Measurements from ENCODE around the gene PSMD1. TPM values are rescaled to one million over a fixed set of nuclear protein-coding genes. Genes with fewer than 3 reads are reported as not detected.

Gene PSMD1
- total and polyA plus RNA-seq, 2 experiments from 2014 or later: 148 to 177 TPM

GRCh38 chr2:231094736-231095346 is 38.2 kb downstream of the PSMD1 start:
- Histone ChIP-seq H3K4me2 (no peak overlapping the region), H2AFZ (no peak overlapping the region), H3K4me3 (no peak overlapping the region), H3K79me2 (replicated peaks; ENCODE audit: insufficient read depth) (peaks cover 19% of the 10 kb centered on the region; the same call in 1 of the 2 replicates), H3K36me3 (ENCODE audit: insufficient read depth) (peaks cover 19% of the 10 kb centered on the region), H3K4me1 (ENCODE audit: insufficient read depth) (peaks cover 5% of the 10 kb centered on the region), H3K27me3 (ENCODE audit: insufficient read depth) (no peaks in the 10 kb centered on the region), H3F3A (replicated peaks; ENCODE audit: low read depth) (no peaks in the 10 kb centered on the region), H4K20me1 (replicated peaks; ENCODE audit: insufficient read depth) (peaks cover 8% of the 10 kb centered on the region), H3K27ac (ENCODE audit: low read depth) (no peak overlapping the region), H3K9me2 (ENCODE audit: insufficient read depth) (no peaks in the 10 kb centered on the region)
- H3K27ac Mint-ChIP-seq: no peak overlapping the region
- peaks cover 6% of the 10 kb centered on the region; the same call in 2 of the 3 replicates for H3K4me1 Mint-ChIP-seq
- DNase-seq (ENCODE audit: low spot score) (no peak), ATAC-seq (no peak)
- H3K27me3 Mint-ChIP-seq (ENCODE audit: insufficient read depth, low read depth, poor library complexity): no peaks in the 10 kb centered on the region
- TF ChIP-seq EZH2phosphoT487 (IDR thresholded peaks at IDR 0.05; ENCODE audit: unreplicated experiment) (no peak), STAT1 (IDR thresholded peaks at IDR 0.05; ENCODE audit: unreplicated experiment) (no peak), NANOG (IDR thresholded peaks at IDR 0.05; ENCODE audit: borderline replicate concordance) (no peak), CREB1 (CRISPR knock-in tag; IDR thresholded peaks at IDR 0.05; ENCODE audit: low read depth) (no peak), ZNF114 (CRISPR knock-in tag; IDR thresholded peaks at IDR 0.05) (no peak), EZH2 (IDR thresholded peaks at IDR 0.05; ENCODE audit: low read depth, unreplicated experiment) (no peak), ETS1 (IDR thresholded peaks at IDR 0.05) (no peak), JUNB (IDR thresholded peaks at IDR 0.05; ENCODE audit: unreplicated experiment) (no peak), ZNF331 (CRISPR knock-in tag; IDR thresholded peaks at IDR 0.05; ENCODE audit: low read depth) (no peak), REST (IDR thresholded peaks at IDR 0.05; ENCODE audit: unreplicated experiment) (no peak), POLR2AphosphoS5 (IDR thresholded peaks at IDR 0.05; ENCODE audit: low read depth) (no peak)
- TF ChIP-seq, protein P1, sequence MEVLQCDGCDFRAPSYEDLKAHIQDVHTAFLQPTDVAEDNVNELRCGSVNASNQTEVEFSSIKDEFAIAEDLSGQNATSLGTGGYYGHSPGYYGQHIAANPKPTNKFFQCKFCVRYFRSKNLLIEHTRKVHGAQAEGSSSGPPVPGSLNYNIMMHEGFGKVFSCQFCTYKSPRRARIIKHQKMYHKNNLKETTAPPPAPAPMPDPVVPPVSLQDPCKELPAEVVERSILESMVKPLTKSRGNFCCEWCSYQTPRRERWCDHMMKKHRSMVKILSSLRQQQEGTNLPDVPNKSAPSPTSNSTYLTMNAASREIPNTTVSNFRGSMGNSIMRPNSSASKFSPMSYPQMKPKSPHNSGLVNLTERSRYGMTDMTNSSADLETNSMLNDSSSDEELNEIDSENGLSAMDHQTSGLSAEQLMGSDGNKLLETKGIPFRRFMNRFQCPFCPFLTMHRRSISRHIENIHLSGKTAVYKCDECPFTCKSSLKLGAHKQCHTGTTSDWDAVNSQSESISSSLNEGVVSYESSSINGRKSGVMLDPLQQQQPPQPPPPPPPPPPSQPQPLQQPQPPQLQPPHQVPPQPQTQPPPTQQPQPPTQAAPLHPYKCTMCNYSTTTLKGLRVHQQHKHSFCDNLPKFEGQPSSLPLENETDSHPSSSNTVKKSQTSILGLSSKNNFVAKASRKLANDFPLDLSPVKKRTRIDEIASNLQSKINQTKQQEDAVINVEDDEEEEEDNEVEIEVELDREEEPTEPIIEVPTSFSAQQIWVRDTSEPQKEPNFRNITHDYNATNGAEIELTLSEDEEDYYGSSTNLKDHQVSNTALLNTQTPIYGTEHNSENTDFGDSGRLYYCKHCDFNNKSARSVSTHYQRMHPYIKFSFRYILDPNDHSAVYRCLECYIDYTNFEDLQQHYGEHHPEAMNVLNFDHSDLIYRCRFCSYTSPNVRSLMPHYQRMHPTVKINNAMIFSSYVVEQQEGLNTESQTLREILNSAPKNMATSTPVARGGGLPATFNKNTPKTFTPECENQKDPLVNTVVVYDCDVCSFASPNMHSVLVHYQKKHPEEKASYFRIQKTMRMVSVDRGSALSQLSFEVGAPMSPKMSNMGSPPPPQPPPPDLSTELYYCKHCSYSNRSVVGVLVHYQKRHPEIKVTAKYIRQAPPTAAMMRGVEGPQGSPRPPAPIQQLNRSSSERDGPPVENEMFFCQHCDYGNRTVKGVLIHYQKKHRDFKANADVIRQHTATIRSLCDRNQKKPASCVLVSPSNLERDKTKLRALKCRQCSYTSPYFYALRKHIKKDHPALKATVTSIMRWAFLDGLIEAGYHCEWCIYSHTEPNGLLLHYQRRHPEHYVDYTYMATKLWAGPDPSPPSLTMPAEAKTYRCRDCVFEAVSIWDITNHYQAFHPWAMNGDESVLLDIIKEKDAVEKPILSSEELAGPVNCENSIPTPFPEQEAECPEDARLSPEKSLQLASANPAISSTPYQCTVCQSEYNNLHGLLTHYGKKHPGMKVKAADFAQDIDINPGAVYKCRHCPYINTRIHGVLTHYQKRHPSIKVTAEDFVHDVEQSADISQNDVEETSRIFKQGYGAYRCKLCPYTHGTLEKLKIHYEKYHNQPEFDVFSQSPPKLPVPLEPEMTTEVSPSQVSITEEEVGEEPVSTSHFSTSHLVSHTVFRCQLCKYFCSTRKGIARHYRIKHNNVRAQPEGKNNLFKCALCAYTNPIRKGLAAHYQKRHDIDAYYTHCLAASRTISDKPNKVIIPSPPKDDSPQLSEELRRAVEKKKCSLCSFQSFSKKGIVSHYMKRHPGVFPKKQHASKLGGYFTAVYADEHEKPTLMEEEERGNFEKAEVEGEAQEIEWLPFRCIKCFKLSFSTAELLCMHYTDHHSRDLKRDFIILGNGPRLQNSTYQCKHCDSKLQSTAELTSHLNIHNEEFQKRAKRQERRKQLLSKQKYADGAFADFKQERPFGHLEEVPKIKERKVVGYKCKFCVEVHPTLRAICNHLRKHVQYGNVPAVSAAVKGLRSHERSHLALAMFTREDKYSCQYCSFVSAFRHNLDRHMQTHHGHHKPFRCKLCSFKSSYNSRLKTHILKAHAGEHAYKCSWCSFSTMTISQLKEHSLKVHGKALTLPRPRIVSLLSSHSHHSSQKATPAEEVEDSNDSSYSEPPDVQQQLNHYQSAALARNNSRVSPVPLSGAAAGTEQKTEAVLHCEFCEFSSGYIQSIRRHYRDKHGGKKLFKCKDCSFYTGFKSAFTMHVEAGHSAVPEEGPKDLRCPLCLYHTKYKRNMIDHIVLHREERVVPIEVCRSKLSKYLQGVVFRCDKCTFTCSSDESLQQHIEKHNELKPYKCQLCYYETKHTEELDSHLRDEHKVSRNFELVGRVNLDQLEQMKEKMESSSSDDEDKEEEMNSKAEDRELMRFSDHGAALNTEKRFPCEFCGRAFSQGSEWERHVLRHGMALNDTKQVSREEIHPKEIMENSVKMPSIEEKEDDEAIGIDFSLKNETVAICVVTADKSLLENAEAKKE (CRISPR knock-in tag; IDR thresholded peaks at IDR 0.05): no peak
- TF ChIP-seq, protein P2, sequence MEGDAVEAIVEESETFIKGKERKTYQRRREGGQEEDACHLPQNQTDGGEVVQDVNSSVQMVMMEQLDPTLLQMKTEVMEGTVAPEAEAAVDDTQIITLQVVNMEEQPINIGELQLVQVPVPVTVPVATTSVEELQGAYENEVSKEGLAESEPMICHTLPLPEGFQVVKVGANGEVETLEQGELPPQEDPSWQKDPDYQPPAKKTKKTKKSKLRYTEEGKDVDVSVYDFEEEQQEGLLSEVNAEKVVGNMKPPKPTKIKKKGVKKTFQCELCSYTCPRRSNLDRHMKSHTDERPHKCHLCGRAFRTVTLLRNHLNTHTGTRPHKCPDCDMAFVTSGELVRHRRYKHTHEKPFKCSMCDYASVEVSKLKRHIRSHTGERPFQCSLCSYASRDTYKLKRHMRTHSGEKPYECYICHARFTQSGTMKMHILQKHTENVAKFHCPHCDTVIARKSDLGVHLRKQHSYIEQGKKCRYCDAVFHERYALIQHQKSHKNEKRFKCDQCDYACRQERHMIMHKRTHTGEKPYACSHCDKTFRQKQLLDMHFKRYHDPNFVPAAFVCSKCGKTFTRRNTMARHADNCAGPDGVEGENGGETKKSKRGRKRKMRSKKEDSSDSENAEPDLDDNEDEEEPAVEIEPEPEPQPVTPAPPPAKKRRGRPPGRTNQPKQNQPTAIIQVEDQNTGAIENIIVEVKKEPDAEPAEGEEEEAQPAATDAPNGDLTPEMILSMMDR (conservative IDR thresholded peaks at IDR 0.05; ENCODE audit: low read depth in 2 of 2): no peak
- H3K9me3 Mint-ChIP-seq: peaks cover 29% of the 10 kb centered on the region
- H3K36me3 Mint-ChIP-seq (ENCODE audit: low read depth): peaks cover 92% of the 10 kb centered on the region
- H3K4me3 Mint-ChIP-seq: no peak overlapping the region

Data from GM23338 (cell line).